NCI-H1105 treated with DMSO at 0.1 percent for 48 hours (cell line): Measurements from ENCODE around the gene RWDD1.
A peak's percentile ranks its signal among the peaks of the same experiment; 100 is the strongest.
"Not testable (repeated sequence)": the region's sequence is repeated elsewhere in the genome, so short reads cannot be mapped to it uniquely, and the experiment has no call there.

Source experiments
- DNase-seq: peaks from one replicate; lab custom pipeline; 2025; lab: John Stamatoyannopoulos, UW

The RWDD1 gene

GRCh38 chr6:116561377-116562018, 9.8 kb upstream of the RWDD1 start:
- peak; percentile 69 for DNase-seq

GRCh38 chr6:116562019-116562403, 9.3 kb upstream of the RWDD1 start:
- DNase-seq, result no peak

DNA sequence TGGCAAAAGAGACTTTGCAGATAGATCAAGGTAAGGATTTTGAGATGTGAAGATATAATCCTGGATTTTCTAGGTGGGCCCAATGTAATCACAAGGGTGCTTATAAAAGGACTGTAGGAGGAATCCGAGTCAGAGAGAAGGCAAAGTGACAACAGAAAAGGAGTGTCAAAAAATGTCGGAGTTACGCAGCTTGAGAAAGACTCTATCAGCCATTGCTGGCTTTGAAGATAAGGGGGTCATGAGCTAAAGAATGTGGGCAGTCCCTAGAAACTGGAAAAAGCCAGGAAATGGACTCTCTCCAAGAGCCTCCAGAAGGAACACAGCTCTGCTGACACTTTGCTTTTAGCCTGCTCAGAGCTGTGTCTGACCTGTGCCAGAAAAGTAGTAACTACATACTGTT, 8.7 kb upstream of the RWDD1 start:
- DNase-seq, result no peak

GRCh38 chr6:116563830-116564229, 7.5 kb upstream of the RWDD1 start:
- DNase-seq, result no peak

GRCh38 chr6:116564311-116564710, 7.0 kb upstream of the RWDD1 start:
- DNase-seq, result no peak

- peak; percentile 15 for DNase-seq
These were observed 6.1 kb upstream of the RWDD1 start for GRCh38 chr6:116564921-116565872.

DNA sequence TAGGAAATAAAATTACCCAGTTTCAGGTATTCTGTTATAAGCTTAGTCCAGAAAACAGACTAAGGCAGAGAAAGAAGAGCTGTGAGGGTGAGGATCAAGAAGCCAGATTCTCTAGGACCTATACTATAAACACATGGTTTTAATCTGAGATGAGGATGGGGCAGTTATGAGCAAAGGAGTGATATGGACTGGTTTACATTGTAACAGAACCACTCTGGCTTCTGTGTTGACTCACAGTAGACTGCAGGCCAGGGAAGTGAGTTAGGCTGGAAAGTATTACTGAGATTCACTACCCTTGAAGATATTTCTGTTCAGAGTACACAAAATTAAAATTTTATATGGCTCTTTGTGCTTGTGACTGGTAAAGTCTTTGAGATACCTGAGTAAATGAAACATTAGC, 3.2 kb upstream of the RWDD1 start:
- DNase-seq, result no peak

- no peak for DNase-seq
These were observed 2.2 kb upstream of the RWDD1 start for GRCh38 chr6:116568821-116569755.

DNA sequence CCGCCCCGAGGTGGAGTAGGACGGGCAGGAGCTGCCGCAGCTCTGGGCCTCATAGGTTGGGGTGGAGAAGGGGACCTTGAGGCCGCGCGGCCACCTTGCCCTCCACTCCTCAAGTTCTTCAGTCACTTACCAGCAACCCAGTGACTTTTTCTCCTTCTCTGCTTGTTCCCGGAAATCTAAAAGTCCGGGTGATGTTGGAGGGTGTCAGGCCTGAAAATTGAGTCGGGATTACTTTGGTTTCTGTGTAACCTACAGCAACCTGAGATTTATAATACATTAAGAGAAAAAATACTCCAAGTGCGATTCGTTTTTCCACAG, 338 bp downstream of the RWDD1 start:
- DNase-seq, result no peak

GRCh38 chr6:116572162-116572561, 858 bp downstream of the RWDD1 start:
- peak; percentile 20 for DNase-seq

DNA sequence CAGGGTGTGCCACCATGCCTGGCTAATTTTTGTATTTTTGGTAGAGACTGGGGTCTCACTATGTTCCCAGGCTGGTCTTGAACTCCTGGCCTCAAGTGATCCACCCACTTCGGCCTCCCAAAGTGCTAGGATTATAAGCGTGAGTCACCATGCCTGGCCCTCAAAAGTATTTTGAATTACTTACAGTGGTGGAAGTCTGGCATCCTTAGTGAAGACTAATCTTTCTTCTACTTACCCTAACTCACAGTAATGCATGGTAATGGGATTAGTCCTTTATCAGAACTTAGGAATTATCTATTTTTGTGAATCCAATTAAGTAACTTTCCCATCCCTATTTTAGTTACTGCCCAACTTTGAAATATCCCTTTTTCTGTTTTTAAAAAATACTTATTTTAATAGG, 3.9 kb downstream of the RWDD1 start:
- DNase-seq, result no peak

DNA sequence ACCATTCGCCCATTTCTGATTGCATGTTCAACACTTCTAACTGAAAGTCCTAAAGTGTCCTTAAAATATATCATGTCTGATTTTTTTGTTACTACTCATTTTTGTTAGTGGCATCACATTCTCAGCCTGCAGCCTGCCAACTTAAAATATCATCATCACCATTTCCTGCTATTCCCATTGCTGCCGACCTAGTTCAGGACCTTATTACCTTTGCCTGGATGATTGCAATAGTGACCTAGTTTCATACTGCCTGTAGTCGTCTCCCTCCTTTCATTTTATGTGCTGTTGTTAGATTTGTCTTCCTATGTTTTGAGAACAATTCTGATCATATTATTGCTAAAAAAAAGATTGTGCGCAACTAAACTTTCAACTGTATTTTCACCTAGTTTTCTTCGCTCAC, 6.2 kb downstream of the RWDD1 start:
- DNase-seq, result no peak

DNA sequence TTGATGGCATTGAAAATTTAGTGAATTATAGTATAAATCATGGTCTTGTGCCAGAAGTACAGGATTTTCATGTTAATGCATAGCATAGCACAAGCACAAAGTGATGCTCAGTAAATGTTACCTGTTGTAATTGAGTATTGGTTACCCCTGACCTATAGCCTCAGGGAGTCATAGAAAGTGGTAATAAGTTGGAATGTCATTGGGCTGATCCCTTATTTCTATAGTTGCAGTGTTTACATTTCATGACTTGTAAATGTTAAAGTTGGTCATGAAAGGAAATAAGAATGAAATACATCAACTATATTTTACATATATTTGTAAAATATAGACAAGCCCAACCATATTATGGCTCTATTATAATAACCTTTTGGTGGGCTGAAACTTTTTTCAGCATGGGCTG, 7.0 kb downstream of the RWDD1 start:
- DNase-seq, result no peak

- DNase-seq, result no peak
These were observed 7.8 kb downstream of the RWDD1 start for GRCh38 chr6:116579143-116579542.

- no peak for DNase-seq
These were observed 8.9 kb downstream of the RWDD1 start for GRCh38 chr6:116580198-116580597.

- DNase-seq, result no peak
These were observed 15.0 kb downstream of the RWDD1 start for GRCh38 chr6:116586276-116586675.

DNA sequence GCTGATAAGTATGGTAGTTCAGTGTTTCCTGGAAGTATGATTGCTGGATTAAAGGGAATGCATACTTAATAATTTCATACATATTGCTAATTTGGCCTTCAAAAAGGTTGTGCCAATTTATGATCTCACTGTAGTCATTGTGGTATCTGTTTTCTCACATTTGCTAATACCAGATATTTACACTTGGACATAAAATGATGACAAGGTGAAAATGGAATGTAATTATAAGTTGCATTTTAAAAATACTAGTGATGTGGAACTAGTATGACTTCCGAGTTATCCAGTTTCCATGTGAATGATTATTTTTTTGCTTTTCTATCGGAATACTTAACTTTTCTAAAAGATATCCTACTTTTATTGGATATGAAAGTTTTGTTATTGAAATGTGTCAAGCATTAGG, 15.4 kb downstream of the RWDD1 start:
- no peak for DNase-seq

DNA sequence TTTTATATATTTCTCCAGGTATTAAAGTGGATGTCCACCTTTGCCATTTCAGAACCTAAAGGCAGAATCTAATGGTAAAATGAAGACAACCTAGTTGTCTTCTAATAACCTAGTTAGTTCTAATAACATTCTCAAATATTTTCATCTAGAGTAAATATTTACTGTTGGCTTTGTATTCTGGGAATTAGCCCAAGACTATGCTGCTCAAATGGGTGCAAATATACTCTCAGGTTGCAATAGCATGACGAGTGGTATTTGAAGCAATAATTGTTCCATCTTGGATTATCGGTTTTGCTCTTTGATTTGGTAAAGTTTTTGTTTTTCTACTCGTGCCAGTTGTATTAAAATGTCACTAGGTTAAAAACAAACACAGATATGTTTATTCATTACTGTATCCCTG, 23.9 kb downstream of the RWDD1 start:
- DNase-seq, result peak; percentile 28

DNA sequence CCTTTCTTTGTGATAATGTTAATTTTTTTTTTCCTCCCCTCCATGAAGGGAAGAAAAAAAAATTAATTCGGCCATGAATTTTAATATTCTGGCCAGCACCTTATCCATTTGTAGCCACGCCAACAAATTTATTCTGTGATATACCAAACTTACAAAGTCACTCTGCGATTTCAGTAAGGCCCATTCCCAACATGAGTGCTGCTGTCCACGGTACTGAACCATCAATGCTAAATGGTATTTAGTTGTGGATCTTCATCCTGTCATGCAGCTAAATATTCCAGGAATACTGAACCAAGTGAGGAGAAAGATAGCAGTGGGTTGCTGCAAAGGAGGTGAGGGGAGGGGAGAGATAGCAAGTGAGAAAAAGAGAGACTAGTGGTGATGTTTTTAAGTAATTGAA, 25.5 kb downstream of the RWDD1 start:
- no peak for DNase-seq

- not testable (repeated sequence) for DNase-seq
These were observed 32.6 kb downstream of the RWDD1 start for GRCh38 chr6:116603916-116604315.

GRCh38 chr6:116604868-116605267, 33.6 kb downstream of the RWDD1 start:
- DNase-seq, result not testable (repeated sequence)

- no peak for DNase-seq
These were observed 34.6 kb downstream of the RWDD1 start for GRCh38 chr6:116605935-116606334.

- DNase-seq, result no peak
These were observed 39.8 kb downstream of the RWDD1 start for GRCh38 chr6:116611056-116611455.
